ENCODE data around the gene MAPK1IP1L.
"Not testable (repeated sequence)": the region's sequence is repeated elsewhere in the genome, so short reads cannot be mapped to it uniquely, and the experiment has no call there.

MAPK1IP1L gene

GRCh38 chr14:55026793-55027561 lies 24.5 kb upstream of the MAPK1IP1L start, which contains the start of the genes SOCS4 and WDHD1:
SOCS4 (plus strand) TSS chr14:55027236; CDS start chr14:55043042, 15,806 bp downstream.
WDHD1 (minus strand) TSS chr14:55027099; CDS start chr14:55026787, 312 bp downstream.
- peak; percentile 92 for DNase-seq (ENCODE audit: low read depth)
- H3K4me3 ChIP-seq (ENCODE audit: low read depth, low read length), result peak within 1 kb of the TSS; percentile 86
- peak; percentile 6 for TF ChIP-seq CTCF (conservative IDR thresholded peaks at IDR 0.05; ENCODE audit: low read depth, low read length)

GRCh38 chr14:55028066-55028465 lies 23.4 kb upstream of the MAPK1IP1L start:
- DNase-seq (ENCODE audit: low read depth), result no peak
- TF ChIP-seq CTCF (conservative IDR thresholded peaks at IDR 0.05; ENCODE audit: low read depth, low read length), result no peak
- H3K4me3 ChIP-seq (ENCODE audit: low read depth, low read length), result peak overlapping the region; percentile 86

- no peak for TF ChIP-seq CTCF (conservative IDR thresholded peaks at IDR 0.05; ENCODE audit: low read depth, low read length)
- H3K4me3 ChIP-seq (ENCODE audit: low read depth, low read length), result peak overlapping the region; percentile 86
- no peak for DNase-seq (ENCODE audit: low read depth)
Measured at GRCh38 chr14:55028476-55028875, 23.0 kb upstream of the MAPK1IP1L start.

GRCh38 chr14:55031190-55031589 lies 20.3 kb upstream of the MAPK1IP1L start:
- no peak for DNase-seq (ENCODE audit: low read depth)
- no peak for TF ChIP-seq CTCF (conservative IDR thresholded peaks at IDR 0.05; ENCODE audit: low read depth, low read length)
- H3K4me3 ChIP-seq (ENCODE audit: low read depth, low read length), result no peak overlapping the region

- H3K4me3 ChIP-seq (ENCODE audit: low read depth, low read length); DNase-seq (ENCODE audit: low read depth): not testable (repeated sequence)
Measured at GRCh38 chr14:55037995-55038394, 13.5 kb upstream of the MAPK1IP1L start.

GRCh38 chr14:55038708-55039107 lies 12.7 kb upstream of the MAPK1IP1L start:
- TF ChIP-seq CTCF (conservative IDR thresholded peaks at IDR 0.05; ENCODE audit: low read depth, low read length), result no peak
- DNase-seq (ENCODE audit: low read depth), result no peak
- H3K4me3 ChIP-seq (ENCODE audit: low read depth, low read length), result no peak overlapping the region

- no peak overlapping the region for H3K4me3 ChIP-seq (ENCODE audit: low read depth, low read length)
- TF ChIP-seq CTCF (conservative IDR thresholded peaks at IDR 0.05; ENCODE audit: low read depth, low read length), result no peak
- peak; percentile 70 for DNase-seq (ENCODE audit: low read depth)
Measured at GRCh38 chr14:55043528-55043927, 7.9 kb upstream of the MAPK1IP1L start.

Measured in choroid plexus epithelial cell (primary cell).